ENCODE measurements around the gene SLC39A6.

- TF ChIP-seq CTCF (IDR thresholded peaks at IDR 0.05) (no peak), POLR2A (IDR thresholded peaks at IDR 0.05) (no peak)
These were observed 40.9 kb downstream of the SLC39A6 start for GRCh38 chr18:36088256-36088655.
